IMR-90 (cell line): ENCODE measurements around the gene TCEAL1. TPM values are rescaled to one million over a fixed set of nuclear protein-coding genes. Genes with fewer than 3 reads are reported as not detected.
A peak's percentile ranks its signal among the peaks of the same experiment; 100 is the strongest.
"Not testable (repeated sequence)": the region's sequence is repeated elsewhere in the genome, so short reads cannot be mapped to it uniquely, and the experiment has no call there.

Experiments used
- ATAC-seq: fragments of 200-7000 bp; cut with Tn5 transposase; 2 replicates; pipeline ENCODE4 v1.9.1; 2020; ENCODE audit warnings: low read depth, mild to moderate bottlenecking, moderate library complexity
- BruUV-seq: library from RNA; stranded (reverse); fragments of 400-500 nt; replicated peaks from 2 replicates; lab custom pipeline; 2021; lab: Mats Ljungman, UMichigan
- CTCF ChIA-PET: fragments of 300-600 bp; formaldehyde crosslinking; extraction: SDS; loops from one replicate; lab custom pipeline; 2021; ENCODE audit warnings: antibody characterized with exemption; lab: Yijun Ruan, JAX
- POLR2A ChIA-PET: fragments of 300-600 bp; sonication (Branson Sonifier 250); formaldehyde crosslinking; loops from one replicate; lab custom pipeline; 2022; ENCODE audit warnings: antibody characterized with exemption; ENCODE audit not compliant: unreplicated experiment; lab: Charles Lee
- DNase-seq: peaks from one replicate; pipeline ENCODE4 v3.0.0; 2013
- H2AFZ ChIP-seq: replicated peaks from 2 replicates; pipeline ENCODE3; 2013; ENCODE audit warnings: low read length, mild to moderate bottlenecking; ENCODE audit not compliant: poor library complexity
- H2AK5ac ChIP-seq: 2 replicates; pipeline ENCODE4 v1.6.1; 2013; ENCODE audit warnings: low read depth, low read length, inconsistent platforms
- H2AK9ac ChIP-seq: replicated peaks from 2 replicates; pipeline ENCODE3; 2013; ENCODE audit warnings: mild to moderate bottlenecking, low read depth, low read length, moderate library complexity; ENCODE audit not compliant: poor library complexity
- H2BK120ac ChIP-seq: 2 replicates; pipeline ENCODE4 v1.6.1; 2013; ENCODE audit warnings: low read depth, low read length, inconsistent platforms
- H2BK15ac ChIP-seq: 3 replicates; pipeline ENCODE4 v1.6.1; 2013; ENCODE audit warnings: low read depth, low read length, inconsistent platforms
- H2BK20ac ChIP-seq: 2 replicates; pipeline ENCODE4 v1.6.1; 2013; ENCODE audit warnings: low read depth, mild to moderate bottlenecking, inconsistent platforms, low read length, moderate library complexity
- H2BK5ac ChIP-seq: 2 replicates; pipeline ENCODE4 v1.6.1; 2013; ENCODE audit warnings: mild to moderate bottlenecking, low read depth, low read length, inconsistent platforms; ENCODE audit not compliant: poor library complexity, severe bottlenecking
- H3K14ac ChIP-seq: replicated peaks from 2 replicates; pipeline ENCODE4 v1.6.1; 2013; ENCODE audit warnings: low read depth, low read length, inconsistent platforms
- H3K18ac ChIP-seq: 2 replicates; pipeline ENCODE4 v1.6.1; 2013; ENCODE audit warnings: low read depth, low read length, control low read depth
- H3K23ac ChIP-seq: 2 replicates; pipeline ENCODE4 v1.6.1; 2013; ENCODE audit warnings: low read depth, low read length, inconsistent platforms
- H3K27ac ChIP-seq: 2 replicates; pipeline ENCODE4 v1.5.1; 2013; ENCODE audit warnings: mild to moderate bottlenecking, control low read depth, low read length; ENCODE audit not compliant: insufficient read depth
- H3K27me3 ChIP-seq: 2 replicates; pipeline ENCODE4 v1.6.1; 2013; ENCODE audit warnings: low read length; ENCODE audit not compliant: control insufficient read depth, insufficient read depth
- H3K36me3 ChIP-seq: 2 replicates; pipeline ENCODE4 v1.6.1; 2013; ENCODE audit warnings: low read length, mixed read lengths; ENCODE audit not compliant: control insufficient read depth, insufficient read depth
- H3K4ac ChIP-seq: 2 replicates; pipeline ENCODE4 v1.6.1; 2013; ENCODE audit warnings: low read depth, low read length, inconsistent platforms
- H3K4me1 ChIP-seq: 2 replicates; pipeline ENCODE4 v1.6.1; 2013; ENCODE audit warnings: low read length, mixed read lengths; ENCODE audit not compliant: control insufficient read depth, insufficient read depth
- H3K4me2 ChIP-seq: 2 replicates; pipeline ENCODE4 v1.6.1; 2013; ENCODE audit warnings: low read depth, mild to moderate bottlenecking, control low read depth, low read length, moderate library complexity
- H3K4me3 ChIP-seq: 2 replicates; pipeline ENCODE4 v1.5.1; 2013; ENCODE audit warnings: low read depth, mild to moderate bottlenecking, control low read depth, low read length, moderate library complexity; ENCODE audit not compliant: insufficient read depth
- H3K56ac ChIP-seq: 2 replicates; pipeline ENCODE4 v1.6.1; 2013; ENCODE audit warnings: low read length, inconsistent platforms; ENCODE audit not compliant: insufficient read depth; ENCODE audit errors: extremely low read depth
- H3K79me1 ChIP-seq, 2 experiments: 2 replicates each; pipeline ENCODE4 v1.6.1; 2013; ENCODE audit warnings: low read length in 2 of 2, inconsistent platforms in 1 of 2, low read depth in 1 of 2
- H3K9ac ChIP-seq: 2 replicates; pipeline ENCODE4 v1.6.1; 2013; ENCODE audit warnings: low read depth, low read length, control low read depth
- H3K9me1 ChIP-seq: 2 replicates; pipeline ENCODE4 v1.6.1; 2013; ENCODE audit warnings: low read length, inconsistent platforms; ENCODE audit not compliant: insufficient read depth
- H3K9me3 ChIP-seq: 2 replicates; pipeline ENCODE4 v1.6.1; 2013; ENCODE audit warnings: low read length; ENCODE audit not compliant: control insufficient read depth, insufficient read depth
- H4K20me1 ChIP-seq: 2 replicates; pipeline ENCODE4 v1.6.1; 2013; ENCODE audit warnings: low read length, inconsistent platforms; ENCODE audit not compliant: insufficient read depth
- H4K5ac ChIP-seq: 2 replicates; pipeline ENCODE4 v1.6.1; 2013; ENCODE audit warnings: mild to moderate bottlenecking, low read depth, low read length, control low read depth
- H4K8ac ChIP-seq, 2 experiments: 2 replicates each; pipeline ENCODE4 v1.6.1; 2013; ENCODE audit warnings: low read depth in 2 of 2, low read length in 2 of 2, control low read depth in 1 of 2, inconsistent platforms in 1 of 2
- H4K91ac ChIP-seq: 2 replicates; pipeline ENCODE4 v1.6.1; 2013; ENCODE audit warnings: low read depth, low read length, inconsistent platforms; ENCODE audit not compliant: insufficient read depth
- FOS ChIP-seq: fragments of 150-350 bp; IDR thresholded peaks from 2 replicates; pipeline ENCODE4 v1.6.1; 2016; ENCODE audit warnings: low read depth, low read length
- MAZ ChIP-seq: IDR thresholded peaks from 2 replicates; pipeline ENCODE4 v1.6.1; 2012; ENCODE audit warnings: low read depth, mild to moderate bottlenecking, low read length, improper control_type of control experiment, moderate library complexity, borderline replicate concordance
- WGBS, 2 experiments: methylation state at CpG; one replicate each; pipeline versions ENCODE4 v1.1.5 to v1.1.7; 2013; ENCODE audit warnings: missing lambda C conversion rate in 2 of 2; ENCODE audit not compliant: insufficient read length in 1 of 2; ENCODE audit errors: extremely low coverage in 2 of 2; 5-methylcytosine and 5-hydroxymethylcytosine counted together
- dilution Hi-C: fragments of 300-500 bp; cut with HindIII; formaldehyde crosslinking; loops from one replicate; pipeline ENCODE4 v1.14.3; 2018; ENCODE audit warnings: low sequenced_read_pairs; ENCODE audit not compliant: unreplicated experiment
- in situ Hi-C: fragments of 300-500 bp; cut with MboI; formaldehyde crosslinking; loops from 3 replicates; pipeline ENCODE4 v1.14.3; 2019; ENCODE audit warnings: low sequenced_read_pairs, inconsistent platforms, mixed read lengths
- intact Hi-C: fragments of 100-400 bp; cut with micrococcal nuclease; formaldehyde crosslinking; loops from 2 replicates; pipeline ENCODE4 v1.10.0; 2022
- polyA plus RNA-seq, 3 experiments: library from polyadenylated mRNA; depleted of rRNA; stranded (reverse); fragments of >200 nt; gene quantifications; 2 replicates each; pipeline ENCODE4 v1.2.3, GENCODE V29; 2012; ENCODE audit warnings: low replicate concordance in 1 of 3
- total RNA-seq: library from RNA; depleted of rRNA; stranded (reverse); fragments of >200 nt; gene quantifications from 2 replicates; pipeline ENCODE4 v1.2.3, GENCODE V29; 2012

Gene TCEAL1
- total and polyA plus RNA-seq, 2 of the 4 experiments (the other 2 are of a cell fraction), result 9.1 to 21.8 TPM

- no peak overlapping the region for H3K18ac ChIP-seq
- BruUV-seq, result no TSS peak
- H3K23ac ChIP-seq, result peak overlapping the region; percentile 11; the same call in 1 of the 2 replicates
- H2BK20ac ChIP-seq, result no peak overlapping the region
- H3K4me2 ChIP-seq, result peak overlapping the region; percentile 93
- peaks cover 6 to 24% of the 10 kb centered on the region in 2 experiments; a peak in 2 of 4 replicates for H3K79me1 ChIP-seq
- no peak overlapping the region for H2AFZ ChIP-seq
- in situ Hi-C loops, result no loop called here
- H2BK15ac ChIP-seq, result no peak overlapping the region
- no peak overlapping the region for H2AK5ac ChIP-seq
- intact Hi-C loops, result loop anchor here (5.0 kb wide), 1 partner anchor 101 kb away; the partner anchor contains the start of gene MORF4L2
- no peak overlapping the region for H2BK120ac ChIP-seq
- no peak overlapping the region for H2AK9ac ChIP-seq
- no peak overlapping the region for H3K56ac ChIP-seq
- ChIA-PET CTCF (no interaction called here), POLR2A (no interaction called here)
- H3K27ac ChIP-seq, result no peak overlapping the region
- peak overlapping the region; percentile 67 for H3K4ac ChIP-seq
- dilution Hi-C loops, result no loop called here
- peaks cover 4% of the 10 kb centered on the region; the same call in 1 of the 2 replicates for H3K36me3 ChIP-seq
- H4K20me1 ChIP-seq, result no peaks in the 10 kb centered on the region
- H3K4me1 ChIP-seq, result no peaks in the 10 kb centered on the region; the same call in 1 of the 2 replicates
- no peaks in the 10 kb centered on the region; the same call in 1 of the 2 replicates for H3K9me1 ChIP-seq
- peak overlapping the region; percentile 98; the same call in 1 of the 2 replicates for H3K9ac ChIP-seq
- 52% methylated on average over 3 of the region's 4 CpGs; no CpG with 5 or more reads in 1 of the 2 experiments for WGBS, 2 experiments
- H3K27me3 ChIP-seq, result no peaks in the 10 kb centered on the region
- DNase-seq, result no peak
- H3K9me3 ChIP-seq, result no peaks in the 10 kb centered on the region
- H4K8ac ChIP-seq, result peak overlapping the region; percentile 93 to 96; a peak in 2 of 4 replicates
- no peak overlapping the region; the same call in 1 of the 2 replicates for H4K5ac ChIP-seq
- H3K4me3 ChIP-seq, result peak overlapping the region; percentile 100
- no peak for TF ChIP-seq MAZ
- no peak for TF ChIP-seq FOS
- ATAC-seq, result no peak
- H3K14ac ChIP-seq, result no peak overlapping the region; the same call in 1 of the 2 replicates
- no peak overlapping the region for H2BK5ac ChIP-seq
- H4K91ac ChIP-seq, result no peak overlapping the region
These were observed 42.1 kb upstream of the TCEAL1 start for GRCh38 chrX:103586659-103587058.

GRCh38 chrX:103592295-103592694 lies 36.5 kb upstream of the TCEAL1 start:
- H4K91ac ChIP-seq, H3K9ac ChIP-seq, H3K9me1 ChIP-seq, H3K36me3 ChIP-seq, POLR2A ChIA-PET, CTCF ChIA-PET, H2AFZ ChIP-seq, H3K4me1 ChIP-seq, H2AK9ac ChIP-seq, H3K4ac ChIP-seq, H3K27ac ChIP-seq, H2BK20ac ChIP-seq, H2BK5ac ChIP-seq, H3K9me3 ChIP-seq, H2AK5ac ChIP-seq, H3K14ac ChIP-seq, H4K20me1 ChIP-seq, H4K8ac ChIP-seq, H3K18ac ChIP-seq, H3K56ac ChIP-seq, H4K5ac ChIP-seq, ATAC-seq, dilution Hi-C loops, H2BK120ac ChIP-seq, intact Hi-C loops, H3K23ac ChIP-seq, H3K4me2 ChIP-seq, H3K4me3 ChIP-seq, H2BK15ac ChIP-seq, H3K79me1 ChIP-seq, H3K27me3 ChIP-seq, DNase-seq, in situ Hi-C loops, BruUV-seq: not testable (repeated sequence)
- no CpG with 5 or more reads among the region's 1 CpG for WGBS, 2 experiments
